ENCODE results near the gene SCGB1A1.

The SCGB1A1 gene

GRCh38 chr11:62450543-62451240 is 31.9 kb downstream of the SCGB1A1 start:
- DNase-seq: no peak

GRCh38 chr11:62451241-62451621 is 32.4 kb downstream of the SCGB1A1 start:
- no peak for DNase-seq

GRCh38 chr11:62452261-62452660 is 33.4 kb downstream of the SCGB1A1 start:
- no peak for DNase-seq

- no peak for DNase-seq
Observed at GRCh38 chr11:62452839-62453468, 34.1 kb downstream of the SCGB1A1 start.

GRCh38 chr11:62456630-62457029 is 37.8 kb downstream of the SCGB1A1 start:
- no peak for DNase-seq

- DNase-seq: no peak
Observed at GRCh38 chr11:62457478-62457877, 38.6 kb downstream of the SCGB1A1 start.

- DNase-seq: no peak
Observed at GRCh38 chr11:62458212-62459002, 39.6 kb downstream of the SCGB1A1 start.

GRCh38 chr11:62459080-62459479 is 40.2 kb downstream of the SCGB1A1 start:
- no peak for DNase-seq

GRCh38 chr11:62461740-62462507 is 43.1 kb downstream of the SCGB1A1 start:
- no peak for DNase-seq

GRCh38 chr11:62462508-62462892 is 43.7 kb downstream of the SCGB1A1 start:
- DNase-seq: no peak

GRCh38 chr11:62463121-62463542 is 44.3 kb downstream of the SCGB1A1 start:
- no peak for DNase-seq

GRCh38 chr11:62464655-62465054 is 45.8 kb downstream of the SCGB1A1 start:
- no peak for DNase-seq

GRCh38 chr11:62466444-62466843 is 47.6 kb downstream of the SCGB1A1 start:
- DNase-seq: no peak

- no peak for DNase-seq
Observed at GRCh38 chr11:62468577-62468976, 49.7 kb downstream of the SCGB1A1 start.

- no peak for DNase-seq
Observed at GRCh38 chr11:62471603-62472002, 52.8 kb downstream of the SCGB1A1 start.

- DNase-seq: no peak
Observed at GRCh38 chr11:62472063-62472884, 53.4 kb downstream of the SCGB1A1 start.
